DOHH2 (cell line): ENCODE measurements around the gene ZNF839.

Experiments
- CTCF ChIP-seq: fragments of 200-600 bp; sonication (generic); IDR thresholded peaks from one replicate; pipeline ENCODE4 v1.5.1; 2014; ENCODE audit warnings: antibody characterized with exemption, mild to moderate bottlenecking, low read depth, low read length; ENCODE audit not compliant: poor library complexity, severe bottlenecking
- EZH2phosphoT487 ChIP-seq: fragments of 200-600 bp; sonication (generic); IDR thresholded peaks from 2 replicates; pipeline ENCODE4 v1.6.1; 2017; ENCODE audit warnings: borderline replicate concordance, mild to moderate bottlenecking, antibody characterized with exemption, low read length, moderate library complexity, mixed read lengths

- no peak for TF ChIP-seq CTCF
- TF ChIP-seq EZH2phosphoT487: no peak
These were observed 70.7 kb downstream of the ZNF839 start for GRCh38 chr14:102390064-102390855.
